Ishikawa (cell line): ENCODE measurements around the gene FAM81A.

Experiments
- CEBPB ChIP-seq: IDR thresholded peaks from 2 replicates; pipeline ENCODE4 v1.6.1; 2012
- CREB1 ChIP-seq: IDR thresholded peaks from 2 replicates; pipeline ENCODE4 v1.6.1; 2012; ENCODE audit warnings: low read depth
- EGR1 ChIP-seq: IDR thresholded peaks from 2 replicates; pipeline ENCODE4 v1.6.1; 2012
- EP300 ChIP-seq: IDR thresholded peaks from 2 replicates; pipeline ENCODE4 v1.6.1; 2012; ENCODE audit warnings: borderline replicate concordance
- FOXM1 ChIP-seq: IDR thresholded peaks from 2 replicates; pipeline ENCODE4 v1.6.1; 2012; ENCODE audit warnings: low read depth, borderline replicate concordance
- MAX ChIP-seq: IDR thresholded peaks from 2 replicates; pipeline ENCODE4 v1.6.1; 2012
- NFIC ChIP-seq: IDR thresholded peaks from 2 replicates; pipeline ENCODE4 v1.6.1; 2012
- RAD21 ChIP-seq: IDR thresholded peaks from 2 replicates; pipeline ENCODE4 v1.6.1; 2012; ENCODE audit warnings: low read depth
- REST ChIP-seq: IDR thresholded peaks from 2 replicates; pipeline ENCODE4 v1.6.1; 2012; ENCODE audit warnings: low read depth, mild to moderate bottlenecking
- TAF1 ChIP-seq: IDR thresholded peaks from 2 replicates; pipeline ENCODE4 v1.6.1; 2012; ENCODE audit warnings: low read depth, mild to moderate bottlenecking
- TCF12 ChIP-seq: IDR thresholded peaks from 2 replicates; pipeline ENCODE4 v1.6.1; 2012; ENCODE audit warnings: low read depth
- TEAD4 ChIP-seq: IDR thresholded peaks from 2 replicates; pipeline ENCODE4 v1.6.1; 2012
- USF1 ChIP-seq: IDR thresholded peaks from 2 replicates; pipeline ENCODE4 v1.6.1; 2012
- YY1 ChIP-seq: IDR thresholded peaks from 2 replicates; pipeline ENCODE4 v1.6.1; 2012; ENCODE audit warnings: low read depth
- ZBTB7A ChIP-seq: IDR thresholded peaks from 2 replicates; pipeline ENCODE4 v1.6.1; 2012; ENCODE audit warnings: low read depth

Gene FAM81A

GRCh38 chr15:59492389-59493377 is 54.7 kb downstream of the FAM81A start:
- TF ChIP-seq CEBPB (peak; percentile 87), RAD21 (peak; percentile 99), USF1 (no peak)

- TF ChIP-seq CEBPB (peak; percentile 52), YY1 (no peak), RAD21 (peak; percentile 96)
Measured at GRCh38 chr15:59501597-59501996, 63.6 kb downstream of the FAM81A start.

GRCh38 chr15:59515190-59515589 is 77.2 kb downstream of the FAM81A start:
- no peak for TF ChIP-seq FOXM1
- no peak for TF ChIP-seq CEBPB
- no peak for TF ChIP-seq MAX
- no peak for TF ChIP-seq EGR1
- no peak for TF ChIP-seq ZBTB7A
- no peak for TF ChIP-seq TEAD4
- no peak for TF ChIP-seq TAF1
- no peak for TF ChIP-seq RAD21
- no peak for TF ChIP-seq EP300
- no peak for TF ChIP-seq NFIC
- TF ChIP-seq TCF12: no peak
- no peak for TF ChIP-seq YY1
- TF ChIP-seq USF1: no peak
- no peak for TF ChIP-seq REST
- TF ChIP-seq CREB1: no peak

GRCh38 chr15:59516655-59517461 is 78.9 kb downstream of the FAM81A start:
- no peak for TF ChIP-seq YY1
- TF ChIP-seq CEBPB: no peak
- TF ChIP-seq TAF1: no peak

- TF ChIP-seq NFIC: no peak
- no peak for TF ChIP-seq TAF1
- no peak for TF ChIP-seq EP300
- no peak for TF ChIP-seq REST
- no peak for TF ChIP-seq YY1
- TF ChIP-seq CEBPB: no peak
Measured at GRCh38 chr15:59519329-59519728, 81.3 kb downstream of the FAM81A start.

GRCh38 chr15:59521443-59521842 is 83.5 kb downstream of the FAM81A start:
- TF ChIP-seq YY1 (no peak), CEBPB (no peak), TAF1 (no peak), EGR1 (no peak), EP300 (no peak), NFIC (no peak), ZBTB7A (no peak), FOXM1 (no peak), TEAD4 (no peak), MAX (no peak), REST (no peak), TCF12 (no peak), USF1 (no peak), RAD21 (no peak), CREB1 (no peak)
